Rectal smooth muscle tissue (tissue), 1 donor: ENCODE measurements around the gene GIGYF2.
"Not testable (repeated sequence)": the region's sequence is repeated elsewhere in the genome, so short reads cannot be mapped to it uniquely, and the experiment has no call there.

Experiments
- H3K27ac ChIP-seq: one replicate; pipeline ENCODE4 v1.7.0; 2013; ENCODE audit warnings: low read depth, low read length, inconsistent platforms
- H3K27me3 ChIP-seq: one replicate; pipeline ENCODE4 v1.7.0; 2013; ENCODE audit warnings: low read length; ENCODE audit not compliant: control insufficient read depth, insufficient read depth
- H3K36me3 ChIP-seq: one replicate; pipeline ENCODE4 v1.7.0; 2013; ENCODE audit warnings: low read length; ENCODE audit not compliant: control insufficient read depth, insufficient read depth
- H3K4me1 ChIP-seq: one replicate; pipeline ENCODE4 v1.7.0; 2013; ENCODE audit warnings: low read length; ENCODE audit not compliant: control insufficient read depth, insufficient read depth
- H3K4me3 ChIP-seq: one replicate; pipeline ENCODE4 v1.7.0; 2013; ENCODE audit warnings: low read length
- H3K9ac ChIP-seq: one replicate; pipeline ENCODE4 v1.7.0; 2013; ENCODE audit warnings: low read length

GIGYF2 gene

GRCh38 chr2:232898592-232899543 lies 201.7 kb downstream of the GIGYF2 start:
- Histone ChIP-seq H3K4me3 (no peak overlapping the region), H3K4me1 (no peaks in the 10 kb centered on the region), H3K27ac (no peak overlapping the region), H3K36me3 (no peaks in the 10 kb centered on the region), H3K9ac (no peak overlapping the region), H3K27me3 (peaks cover 6% of the 10 kb centered on the region)

- Histone ChIP-seq H3K27me3 (peaks cover 6% of the 10 kb centered on the region), H3K9ac (no peak overlapping the region), H3K4me3 (no peak overlapping the region), H3K27ac (no peak overlapping the region), H3K4me1 (no peaks in the 10 kb centered on the region), H3K36me3 (no peaks in the 10 kb centered on the region)
These were observed 203.9 kb downstream of the GIGYF2 start for GRCh38 chr2:232900811-232901735.

GRCh38 chr2:232901736-232902578 lies 204.8 kb downstream of the GIGYF2 start:
- H3K27ac ChIP-seq: no peak overlapping the region
- peaks cover 6% of the 10 kb centered on the region for H3K27me3 ChIP-seq
- H3K9ac ChIP-seq: no peak overlapping the region
- H3K36me3 ChIP-seq: no peaks in the 10 kb centered on the region
- no peaks in the 10 kb centered on the region for H3K4me1 ChIP-seq
- no peak overlapping the region for H3K4me3 ChIP-seq

- no peak overlapping the region for H3K9ac ChIP-seq
- H3K27me3 ChIP-seq: peaks cover 6% of the 10 kb centered on the region
- no peak overlapping the region for H3K27ac ChIP-seq
- H3K4me1 ChIP-seq: no peaks in the 10 kb centered on the region
- no peak overlapping the region for H3K4me3 ChIP-seq
- no peaks in the 10 kb centered on the region for H3K36me3 ChIP-seq
These were observed 206.9 kb downstream of the GIGYF2 start for GRCh38 chr2:232903989-232904388.

GRCh38 chr2:232906867-232907717 lies 210.0 kb downstream of the GIGYF2 start:
- not testable (repeated sequence) for H3K36me3 ChIP-seq, H3K9ac ChIP-seq, H3K4me1 ChIP-seq, H3K27ac ChIP-seq, H3K27me3 ChIP-seq, H3K4me3 ChIP-seq

GRCh38 chr2:232907718-232908085 lies 210.6 kb downstream of the GIGYF2 start:
- H3K9ac ChIP-seq, H3K27me3 ChIP-seq, H3K4me1 ChIP-seq, H3K27ac ChIP-seq, H3K36me3 ChIP-seq, H3K4me3 ChIP-seq: not testable (repeated sequence)

- no peak overlapping the region for H3K27ac ChIP-seq
- H3K4me1 ChIP-seq: no peaks in the 10 kb centered on the region
- H3K27me3 ChIP-seq: no peaks in the 10 kb centered on the region
- no peaks in the 10 kb centered on the region for H3K36me3 ChIP-seq
- no peak overlapping the region for H3K4me3 ChIP-seq
- no peak overlapping the region for H3K9ac ChIP-seq
These were observed 211.6 kb downstream of the GIGYF2 start for GRCh38 chr2:232908695-232909094.
